Measurements from ENCODE around the gene LMNA.

LMNA gene

DNA sequence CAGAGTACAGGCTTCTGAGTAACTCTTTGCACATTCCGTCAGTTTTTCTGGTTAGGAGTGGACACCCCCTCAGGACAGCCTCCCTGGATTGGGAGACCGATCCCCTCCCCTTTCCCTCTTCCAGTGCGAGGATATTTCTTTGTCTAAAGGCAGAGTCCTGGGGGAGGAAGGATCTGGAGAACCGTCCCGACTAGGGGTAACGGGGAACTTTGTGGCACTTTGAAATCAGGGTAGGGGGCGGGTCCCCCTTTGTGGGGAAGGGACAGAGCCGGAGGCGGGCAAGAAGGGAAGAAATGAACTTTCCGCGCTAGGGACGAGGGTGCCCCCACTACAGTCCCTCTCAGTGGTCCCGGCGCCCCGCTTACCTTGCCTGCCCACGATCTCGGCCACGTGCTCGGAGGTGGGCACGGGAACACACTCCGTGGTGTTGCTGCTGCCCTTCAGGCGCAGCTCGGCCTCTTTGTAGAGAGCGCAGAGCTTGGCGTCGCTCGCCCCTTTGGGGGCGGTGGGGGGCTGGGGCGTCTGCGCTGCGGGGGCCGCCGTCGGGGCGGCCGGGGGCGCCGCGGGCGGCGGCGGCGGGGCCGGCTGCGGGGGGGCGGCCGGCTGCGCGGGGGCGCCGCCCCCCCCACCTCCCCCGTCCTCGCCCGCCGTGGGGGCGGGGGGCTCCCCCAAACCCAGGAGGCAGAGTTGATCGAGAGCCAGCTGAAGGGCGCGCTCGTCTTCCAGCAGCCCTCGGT lies 33.2 kb upstream of the LMNA start:
- TF ChIP-seq, protein P1, sequence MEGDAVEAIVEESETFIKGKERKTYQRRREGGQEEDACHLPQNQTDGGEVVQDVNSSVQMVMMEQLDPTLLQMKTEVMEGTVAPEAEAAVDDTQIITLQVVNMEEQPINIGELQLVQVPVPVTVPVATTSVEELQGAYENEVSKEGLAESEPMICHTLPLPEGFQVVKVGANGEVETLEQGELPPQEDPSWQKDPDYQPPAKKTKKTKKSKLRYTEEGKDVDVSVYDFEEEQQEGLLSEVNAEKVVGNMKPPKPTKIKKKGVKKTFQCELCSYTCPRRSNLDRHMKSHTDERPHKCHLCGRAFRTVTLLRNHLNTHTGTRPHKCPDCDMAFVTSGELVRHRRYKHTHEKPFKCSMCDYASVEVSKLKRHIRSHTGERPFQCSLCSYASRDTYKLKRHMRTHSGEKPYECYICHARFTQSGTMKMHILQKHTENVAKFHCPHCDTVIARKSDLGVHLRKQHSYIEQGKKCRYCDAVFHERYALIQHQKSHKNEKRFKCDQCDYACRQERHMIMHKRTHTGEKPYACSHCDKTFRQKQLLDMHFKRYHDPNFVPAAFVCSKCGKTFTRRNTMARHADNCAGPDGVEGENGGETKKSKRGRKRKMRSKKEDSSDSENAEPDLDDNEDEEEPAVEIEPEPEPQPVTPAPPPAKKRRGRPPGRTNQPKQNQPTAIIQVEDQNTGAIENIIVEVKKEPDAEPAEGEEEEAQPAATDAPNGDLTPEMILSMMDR (IDR thresholded peaks at IDR 0.05; ENCODE audit: control insufficient read depth, insufficient read depth, low read depth, low read length, missing control alignments), result no peak
- DNase-seq (ENCODE audit: low read depth), result no peak
- H3K4me3 ChIP-seq (ENCODE audit: control insufficient read depth, low read depth, low read length), result peak overlapping the region; percentile 81

DNA sequence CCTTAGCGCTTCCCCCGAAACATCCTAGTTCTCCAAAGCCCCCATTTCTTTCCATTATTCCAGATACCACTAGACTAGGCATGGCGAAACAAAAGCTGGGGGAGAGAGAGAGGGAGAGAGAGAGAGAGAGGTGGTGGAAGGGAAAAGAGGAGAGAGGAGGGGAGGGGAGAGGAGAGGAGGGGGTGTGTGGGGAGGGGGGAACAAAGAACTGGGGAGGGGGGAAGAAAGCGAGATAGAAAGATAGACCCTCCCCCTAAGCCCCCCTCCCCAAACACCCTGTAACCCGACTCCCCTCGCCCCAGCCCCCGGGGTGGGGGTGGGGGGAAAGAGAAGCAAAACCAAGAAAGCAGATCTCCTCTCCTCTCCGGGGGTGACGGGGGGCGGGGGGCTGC lies 32.6 kb upstream of the LMNA start:
- peak overlapping the region; percentile 81 for H3K4me3 ChIP-seq (ENCODE audit: control insufficient read depth, low read depth, low read length)
- TF ChIP-seq, protein P1 (IDR thresholded peaks at IDR 0.05; ENCODE audit: control insufficient read depth, insufficient read depth, low read depth, low read length, missing control alignments), result no peak
- DNase-seq (ENCODE audit: low read depth), result no peak

DNA sequence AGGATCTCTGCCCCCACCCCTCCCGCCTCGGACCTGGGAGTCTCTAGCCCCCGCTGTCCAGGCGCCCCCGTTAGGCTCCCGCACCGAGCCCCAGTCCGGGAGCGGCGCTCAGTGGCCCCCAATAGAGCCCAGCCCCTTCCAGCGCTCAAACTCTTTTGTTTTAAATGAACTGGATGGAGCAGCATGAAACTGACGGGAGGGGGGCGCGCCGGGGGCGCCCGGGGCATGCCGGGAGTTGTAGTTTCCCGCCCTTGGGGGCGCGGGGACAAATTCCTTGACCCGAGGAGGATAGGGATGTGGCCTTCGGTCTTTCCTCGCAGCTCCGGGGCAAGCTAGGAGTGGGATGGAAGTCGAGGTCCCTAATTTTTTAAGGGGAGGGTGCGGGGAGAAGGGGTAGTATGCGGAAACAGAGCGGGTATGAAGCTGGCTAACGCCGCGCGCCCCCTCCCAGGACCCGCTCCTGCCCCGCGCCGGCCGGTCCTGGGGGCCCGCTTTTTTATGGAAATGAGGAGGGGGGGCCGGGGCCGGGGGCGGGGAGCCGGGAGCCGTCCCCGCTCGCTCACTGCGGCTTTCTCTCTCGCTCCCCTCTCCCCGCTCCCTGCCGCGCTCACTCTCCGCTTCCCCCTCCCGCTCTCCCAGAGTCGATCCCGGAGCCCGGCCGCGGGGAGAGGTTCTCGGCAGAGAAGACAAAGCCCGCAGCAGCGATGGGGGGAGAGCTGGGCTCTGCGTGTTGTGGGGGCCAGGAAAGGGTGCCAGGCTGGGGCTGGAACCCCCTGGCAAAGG lies 32.0 kb upstream of the LMNA start, which contains the start of gene MEX3A:
TSS of gene MEX3A (minus strand) at position 157 of the 783 bp plus-strand sequence. CDS start 467 bp downstream, outside the sequence.
- peak within 1 kb of the TSS; percentile 81 for H3K4me3 ChIP-seq (ENCODE audit: control insufficient read depth, low read depth, low read length)
- DNase-seq (ENCODE audit: low read depth), result no peak

DNA sequence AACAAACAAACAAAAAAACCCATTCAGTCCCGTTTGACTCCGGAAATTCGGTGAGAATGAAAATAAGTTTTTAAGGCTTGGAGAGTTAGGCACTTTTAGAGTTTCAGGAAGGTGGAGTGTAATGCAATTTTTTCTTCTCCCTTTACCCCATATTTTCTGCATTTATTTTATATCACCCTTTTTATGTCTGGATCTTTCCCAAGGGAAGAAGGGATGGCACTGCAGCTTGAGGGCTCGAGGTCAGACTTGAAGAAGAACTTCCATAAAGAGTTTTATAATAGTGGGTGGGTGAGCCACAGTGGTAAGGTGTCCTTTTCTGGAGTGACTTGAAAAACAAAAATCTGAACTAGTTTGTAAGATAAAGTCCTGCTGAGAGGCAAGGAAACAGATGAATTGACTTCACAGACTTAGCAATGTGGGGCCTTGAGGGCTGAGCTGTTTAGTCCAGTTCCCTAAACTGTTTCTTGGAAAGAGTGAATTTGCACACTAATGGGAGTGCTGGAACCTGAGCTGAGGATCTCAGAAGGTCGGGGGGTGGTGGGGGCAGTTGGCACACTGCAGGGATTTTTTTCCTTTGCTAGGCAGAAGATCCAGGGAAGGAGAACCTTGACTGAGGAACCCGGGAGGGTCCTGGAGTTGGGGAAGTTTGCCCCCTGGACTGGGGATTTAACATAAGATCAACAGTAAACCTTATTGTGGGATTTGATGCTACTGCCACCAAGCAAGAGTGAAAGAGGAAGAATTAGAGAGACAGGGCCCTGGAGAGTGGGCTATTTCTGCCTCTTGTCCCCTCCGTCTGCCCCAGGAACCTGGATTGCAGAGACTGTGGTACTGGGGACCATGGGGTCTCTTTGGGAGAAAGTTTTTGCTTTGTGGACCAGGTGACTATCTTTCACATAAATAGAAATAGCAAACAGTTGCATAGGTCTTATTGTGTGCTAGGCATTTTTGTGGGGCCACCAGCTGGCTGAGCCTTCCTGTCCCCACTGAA lies 30.4 kb upstream of the LMNA start:
- TF ChIP-seq, protein P1 (IDR thresholded peaks at IDR 0.05; ENCODE audit: control insufficient read depth, insufficient read depth, low read depth, low read length, missing control alignments), result no peak
- DNase-seq (ENCODE audit: low read depth), result no peak
- H3K4me3 ChIP-seq (ENCODE audit: control insufficient read depth, low read depth, low read length), result no peak overlapping the region

More for the DNA sequence above, 32.0 kb upstream of the LMNA start, which contains the start of gene MEX3A:
- TF ChIP-seq, protein P1 (IDR thresholded peaks at IDR 0.05; ENCODE audit: control insufficient read depth, insufficient read depth, low read depth, low read length, missing control alignments), result no peak

DNA sequence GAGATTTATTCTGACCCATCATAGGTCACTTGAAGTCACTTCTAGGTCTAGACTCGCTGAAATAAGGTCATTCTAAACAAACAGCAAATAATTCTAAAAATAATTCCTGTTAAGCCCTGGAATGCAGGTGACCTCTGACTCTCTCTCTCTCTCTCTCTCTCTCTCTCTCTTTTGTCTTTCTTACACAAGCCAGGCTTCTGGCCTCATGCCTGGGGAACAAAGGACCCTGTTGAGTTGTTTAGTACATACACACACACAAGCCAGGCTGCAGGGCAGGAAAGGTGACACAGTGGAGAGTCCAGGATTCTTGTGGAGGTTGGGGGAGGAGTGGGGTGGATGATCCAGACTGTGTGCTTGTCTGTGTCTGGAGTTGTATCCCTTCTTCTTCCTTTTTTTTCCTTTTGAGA lies 28.3 kb upstream of the LMNA start:
- no peak for DNase-seq (ENCODE audit: low read depth)
- H3K4me3 ChIP-seq (ENCODE audit: control insufficient read depth, low read depth, low read length), result no peak overlapping the region
- TF ChIP-seq, protein P1 (IDR thresholded peaks at IDR 0.05; ENCODE audit: control insufficient read depth, insufficient read depth, low read depth, low read length, missing control alignments), result no peak

DNA sequence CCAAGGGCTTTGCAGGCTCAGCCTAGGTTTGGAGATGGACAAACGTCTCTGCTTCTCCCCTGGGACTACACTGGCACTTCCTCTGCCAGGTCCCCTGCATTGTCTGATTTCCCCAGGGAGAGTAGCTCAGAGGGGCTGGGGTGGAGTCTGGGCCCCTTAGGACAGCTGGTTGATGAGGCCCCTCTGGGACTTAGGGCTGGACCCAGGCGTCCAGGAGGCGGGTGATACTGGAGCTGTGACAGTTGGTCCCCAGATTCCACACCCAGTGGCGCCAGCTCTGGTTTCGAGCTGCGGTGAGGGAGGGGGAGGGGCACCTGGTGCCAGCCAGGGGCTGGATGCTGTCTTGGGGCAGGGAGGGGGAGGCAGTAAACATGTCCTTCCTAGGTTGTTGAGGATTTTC lies 24.8 kb upstream of the LMNA start:
- no peak overlapping the region for H3K4me3 ChIP-seq (ENCODE audit: control insufficient read depth, low read depth, low read length)
- TF ChIP-seq, protein P1 (IDR thresholded peaks at IDR 0.05; ENCODE audit: control insufficient read depth, insufficient read depth, low read depth, low read length, missing control alignments), result no peak
- no peak for DNase-seq (ENCODE audit: low read depth)

Measured in AG09309 (cell line).